ENCODE measurements around the gene MAPRE3.

GRCh38 chr2:27069436-27069835 is 99.0 kb downstream of the MAPRE3 start:
- TF ChIP-seq POLR2A (IDR thresholded peaks at IDR 0.05): no peak
- no peak for TF ChIP-seq CTCF (IDR thresholded peaks at IDR 0.05)

All from body of pancreas (tissue), 4 donors.